HG02642 (cell line): Measurements from ENCODE around the gene PARP8.

Source experiments
- ATAC-seq: cut with Tn5 transposase; IDR thresholded peaks from one replicate; pipeline ENCODE4 v1.9.1; 2021; ENCODE audit warnings: mild to moderate bottlenecking; ENCODE audit not compliant: unreplicated experiment, poor library complexity

Gene PARP8

GRCh38 chr5:50725800-50726474, 59.5 kb downstream of the PARP8 start:
- no peak for ATAC-seq

GRCh38 chr5:50726475-50727148, 60.2 kb downstream of the PARP8 start:
- peak; percentile 21 for ATAC-seq

- ATAC-seq, result peak; percentile 60
Measured at GRCh38 chr5:50727149-50727496, 60.7 kb downstream of the PARP8 start.

- ATAC-seq, result no peak
Measured at GRCh38 chr5:50727845-50728244, 61.4 kb downstream of the PARP8 start.

- no peak for ATAC-seq
Measured at GRCh38 chr5:50730336-50730735, 63.9 kb downstream of the PARP8 start.

- no peak for ATAC-seq
Measured at GRCh38 chr5:50730841-50731240, 64.4 kb downstream of the PARP8 start.

- ATAC-seq, result no peak
Measured at GRCh38 chr5:50733741-50734140, 67.3 kb downstream of the PARP8 start.

GRCh38 chr5:50738864-50739263, 72.4 kb downstream of the PARP8 start:
- no peak for ATAC-seq

- ATAC-seq, result no peak
Measured at GRCh38 chr5:50740832-50741231, 74.4 kb downstream of the PARP8 start.

- peak; percentile 66 for ATAC-seq
Measured at GRCh38 chr5:50744776-50745175, 78.3 kb downstream of the PARP8 start.

- ATAC-seq, result no peak
Measured at GRCh38 chr5:50745221-50745910, 78.9 kb downstream of the PARP8 start.

GRCh38 chr5:50749181-50749580, 82.7 kb downstream of the PARP8 start:
- ATAC-seq, result no peak

GRCh38 chr5:50749873-50750272, 83.4 kb downstream of the PARP8 start:
- ATAC-seq, result no peak

GRCh38 chr5:50751064-50751657, 84.7 kb downstream of the PARP8 start:
- ATAC-seq, result peak; percentile 94

GRCh38 chr5:50752800-50753199, 86.4 kb downstream of the PARP8 start:
- ATAC-seq, result no peak

GRCh38 chr5:50759526-50760270, 93.3 kb downstream of the PARP8 start:
- ATAC-seq, result no peak

GRCh38 chr5:50763351-50763750, 96.9 kb downstream of the PARP8 start:
- ATAC-seq, result no peak

- ATAC-seq, result no peak
Measured at GRCh38 chr5:50763846-50764245, 97.4 kb downstream of the PARP8 start.

- no peak for ATAC-seq
Measured at GRCh38 chr5:50766042-50766441, 99.6 kb downstream of the PARP8 start.

GRCh38 chr5:50766462-50766861, 100.0 kb downstream of the PARP8 start:
- ATAC-seq, result no peak
